ENCODE data around the gene ACADL. TPM values are rescaled to one million over a fixed set of nuclear protein-coding genes. Genes with fewer than 3 reads are reported as not detected.

Gene ACADL
- total and polyA plus RNA-seq, 2 donors (not counting 3 experiments of a cell fraction or from before 2014, with no cell fraction given) = not detected

DNA sequence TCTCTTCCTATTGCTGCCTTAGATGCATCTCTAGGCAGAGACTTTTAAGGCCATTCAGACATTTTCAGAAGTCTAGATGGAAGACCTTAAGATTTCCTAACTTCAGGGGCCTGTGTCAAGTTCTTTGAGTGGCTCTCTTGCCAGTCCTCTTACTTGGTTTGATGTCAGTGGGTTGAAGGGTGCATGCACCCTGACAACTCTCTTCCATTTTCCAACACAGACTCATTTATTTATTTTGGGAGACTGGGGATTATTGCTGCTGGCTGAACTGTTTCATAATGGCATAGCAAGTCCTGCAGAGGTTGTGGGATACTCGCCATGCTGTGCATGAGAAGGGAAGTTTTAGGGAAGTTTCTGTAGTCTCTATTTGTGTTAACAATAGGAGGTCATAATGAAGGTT is 39.0 kb upstream of the ACADL start:
- Histone ChIP-seq H3K9me3 (replicated peaks; ENCODE audit: control insufficient read depth, insufficient read depth, low read length) (no peaks in the 10 kb centered on the region), H3K9ac (replicated peaks; ENCODE audit: extremely low read depth, insufficient read depth, low read length) (no peak overlapping the region), H3K4me2 (ENCODE audit: insufficient read depth, low read length) (no peak overlapping the region), H3K4me3 (replicated peaks in 1 of 3; ENCODE audit: insufficient read depth in 1 of 3, low read depth in 1 of 3, low read length in 3 of 3) (no peak overlapping the region), H3K27me3 (ENCODE audit: control insufficient read depth in 2 of 2, insufficient read depth in 2 of 2, low read length in 2 of 2) (no peaks in the 10 kb centered on the region), H2AFZ (ENCODE audit: low read depth, low read length) (no peak overlapping the region), H3K9me1 (replicated peaks; ENCODE audit: control insufficient read depth, extremely low read depth, insufficient read depth, low read length) (no peaks in the 10 kb centered on the region), H3K79me2 (ENCODE audit: control insufficient read depth, insufficient read depth, low read length) (no peaks in the 10 kb centered on the region), H3K4me1 (ENCODE audit: control insufficient read depth, extremely low read depth, insufficient read depth, low read length) (no peaks in the 10 kb centered on the region), H4K20me1 (replicated peaks; ENCODE audit: control insufficient read depth, extremely low read depth, insufficient read depth, low read length) (no peaks in the 10 kb centered on the region), H3K27ac (ENCODE audit: insufficient read depth, low read depth, low read length) (no peak overlapping the region), H3K36me3 (ENCODE audit: control insufficient read depth in 2 of 2, extremely low read depth in 1 of 2, insufficient read depth in 2 of 2, low read length in 2 of 2) (no peaks in the 10 kb centered on the region)
- BruUV-seq (replicated peaks) = no TSS peak
- dilution Hi-C loops (cut with MboI; ENCODE audit: extremely low pct_ligation_motif_present, low sequenced_read_pairs) (no loop called here), intact Hi-C loops (cut with micrococcal nuclease) (no loop called here)
- ChIA-PET POLR2A (no interaction called here), CTCF (no interaction called here)
- TF ChIP-seq, protein P1, sequence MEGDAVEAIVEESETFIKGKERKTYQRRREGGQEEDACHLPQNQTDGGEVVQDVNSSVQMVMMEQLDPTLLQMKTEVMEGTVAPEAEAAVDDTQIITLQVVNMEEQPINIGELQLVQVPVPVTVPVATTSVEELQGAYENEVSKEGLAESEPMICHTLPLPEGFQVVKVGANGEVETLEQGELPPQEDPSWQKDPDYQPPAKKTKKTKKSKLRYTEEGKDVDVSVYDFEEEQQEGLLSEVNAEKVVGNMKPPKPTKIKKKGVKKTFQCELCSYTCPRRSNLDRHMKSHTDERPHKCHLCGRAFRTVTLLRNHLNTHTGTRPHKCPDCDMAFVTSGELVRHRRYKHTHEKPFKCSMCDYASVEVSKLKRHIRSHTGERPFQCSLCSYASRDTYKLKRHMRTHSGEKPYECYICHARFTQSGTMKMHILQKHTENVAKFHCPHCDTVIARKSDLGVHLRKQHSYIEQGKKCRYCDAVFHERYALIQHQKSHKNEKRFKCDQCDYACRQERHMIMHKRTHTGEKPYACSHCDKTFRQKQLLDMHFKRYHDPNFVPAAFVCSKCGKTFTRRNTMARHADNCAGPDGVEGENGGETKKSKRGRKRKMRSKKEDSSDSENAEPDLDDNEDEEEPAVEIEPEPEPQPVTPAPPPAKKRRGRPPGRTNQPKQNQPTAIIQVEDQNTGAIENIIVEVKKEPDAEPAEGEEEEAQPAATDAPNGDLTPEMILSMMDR (IDR thresholded peaks at IDR 0.05; ENCODE audit: extremely low read depth in 1 of 2, insufficient read depth in 1 of 2, low read depth in 1 of 2, low read length in 2 of 2) = no peak
- TF ChIP-seq POLR2AphosphoS5 (IDR thresholded peaks at IDR 0.05; ENCODE audit: insufficient read depth, low read depth, low read length) (no peak), MYC (IDR thresholded peaks at IDR 0.05; ENCODE audit: low read depth, low read length) (no peak), EZH2 (IDR thresholded peaks at IDR 0.05; ENCODE audit: borderline replicate concordance, low read depth, low read length, severe bottlenecking) (no peak), POLR2A (IDR thresholded peaks at IDR 0.05; ENCODE audit: low read depth, low read length) (no peak), FOS (IDR thresholded peaks at IDR 0.05; ENCODE audit: borderline replicate concordance, insufficient read depth, low read length) (no peak), GATA2 (IDR thresholded peaks at IDR 0.05; ENCODE audit: insufficient read depth, insufficient read length, low read depth, low read length) (no peak), JUN (IDR thresholded peaks at IDR 0.05; ENCODE audit: borderline replicate concordance, insufficient read depth, insufficient read length, low read depth) (no peak)
- TF ChIP-seq, protein P2, sequence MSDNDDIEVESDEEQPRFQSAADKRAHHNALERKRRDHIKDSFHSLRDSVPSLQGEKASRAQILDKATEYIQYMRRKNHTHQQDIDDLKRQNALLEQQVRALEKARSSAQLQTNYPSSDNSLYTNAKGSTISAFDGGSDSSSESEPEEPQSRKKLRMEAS (IDR thresholded peaks at IDR 0.05; ENCODE audit: insufficient read depth, insufficient read length) = no peak
- DNase-seq (ENCODE audit: low read depth, low spot score) = no peak
- no peak for FAIRE-seq

All from endothelial cell of umbilical vein (primary cell).